Fibroblast of skin of right biceps (primary cell): Measurements from ENCODE around the gene PARP4.
A peak's percentile ranks its signal among the peaks of the same experiment; 100 is the strongest.
"Not testable (repeated sequence)": the region's sequence is repeated elsewhere in the genome, so short reads cannot be mapped to it uniquely, and the experiment has no call there.

Experiments
- DNase-seq: peaks from one replicate; pipeline ENCODE4 v3.0.0-alpha.2; 2013

The PARP4 gene

GRCh38 chr13:24443366-24443765 lies 69.2 kb downstream of the PARP4 start:
- DNase-seq = no peak

- not testable (repeated sequence) for DNase-seq
Observed at GRCh38 chr13:24426045-24426444, 86.5 kb downstream of the PARP4 start.

GRCh38 chr13:24419668-24420067 lies 92.9 kb downstream of the PARP4 start:
- DNase-seq = not testable (repeated sequence)

- no peak for DNase-seq
Observed at GRCh38 chr13:24407844-24408243, 104.7 kb downstream of the PARP4 start.

- DNase-seq = no peak
Observed at GRCh38 chr13:24406524-24406923, 106.1 kb downstream of the PARP4 start.

- DNase-seq = no peak
Observed at GRCh38 chr13:24396821-24397220, 115.8 kb downstream of the PARP4 start.

GRCh38 chr13:24392972-24393371 lies 119.6 kb downstream of the PARP4 start:
- DNase-seq = no peak

GRCh38 chr13:24391771-24392683 lies 120.6 kb downstream of the PARP4 start:
- DNase-seq = not testable (repeated sequence)

- not testable (repeated sequence) for DNase-seq
Observed at GRCh38 chr13:24390795-24391194, 121.8 kb downstream of the PARP4 start.

GRCh38 chr13:24389506-24389905 lies 123.1 kb downstream of the PARP4 start:
- no peak for DNase-seq

- not testable (repeated sequence) for DNase-seq
Observed at GRCh38 chr13:24388743-24389142, 123.8 kb downstream of the PARP4 start.

- no peak for DNase-seq
Observed at GRCh38 chr13:24386816-24387708, 125.5 kb downstream of the PARP4 start.

- no peak for DNase-seq
Observed at GRCh38 chr13:24385902-24386301, 126.7 kb downstream of the PARP4 start.

- DNase-seq = not testable (repeated sequence)
Observed at GRCh38 chr13:24384946-24385345, 127.6 kb downstream of the PARP4 start.

- not testable (repeated sequence) for DNase-seq
Observed at GRCh38 chr13:24384091-24384490, 128.5 kb downstream of the PARP4 start.

GRCh38 chr13:24381541-24382265 lies 130.9 kb downstream of the PARP4 start:
- peak; percentile 19 for DNase-seq

- not testable (repeated sequence) for DNase-seq
Observed at GRCh38 chr13:24380881-24381280, 131.7 kb downstream of the PARP4 start.

- DNase-seq = not testable (repeated sequence)
Observed at GRCh38 chr13:24380227-24380626, 132.4 kb downstream of the PARP4 start.

GRCh38 chr13:24371273-24371672 lies 141.3 kb downstream of the PARP4 start:
- not testable (repeated sequence) for DNase-seq
